NCI-H69 (cell line): ENCODE measurements around the gene COG1.

Experiments
- DNase-seq: peaks from one replicate; lab custom pipeline; 2025; lab: John Stamatoyannopoulos, UW

COG1 gene

DNA sequence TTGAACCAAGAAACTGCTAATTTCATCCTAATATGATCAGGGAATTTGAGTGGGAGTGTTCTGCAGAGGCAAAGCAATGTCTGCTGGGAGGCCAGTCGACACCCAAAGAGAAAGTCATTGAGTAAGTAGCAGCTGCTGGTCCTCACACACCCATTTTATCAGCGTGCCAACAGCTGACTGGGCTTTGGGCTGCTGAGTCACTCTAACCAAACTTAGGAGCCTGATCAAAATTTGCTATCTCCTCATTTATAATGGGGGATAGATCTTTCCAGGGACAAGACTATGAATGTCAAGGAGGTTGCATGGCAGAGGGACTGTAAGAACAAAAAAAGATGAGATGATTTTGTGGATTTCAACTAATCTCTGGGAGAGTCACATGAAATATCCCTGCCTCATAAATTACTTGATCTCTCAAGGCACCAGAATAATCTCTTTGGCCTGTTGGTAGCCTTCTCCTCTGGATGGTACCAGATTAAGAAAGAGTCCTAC lies 35.9 kb downstream of the COG1 start:
- peak; percentile 67 for DNase-seq

DNA sequence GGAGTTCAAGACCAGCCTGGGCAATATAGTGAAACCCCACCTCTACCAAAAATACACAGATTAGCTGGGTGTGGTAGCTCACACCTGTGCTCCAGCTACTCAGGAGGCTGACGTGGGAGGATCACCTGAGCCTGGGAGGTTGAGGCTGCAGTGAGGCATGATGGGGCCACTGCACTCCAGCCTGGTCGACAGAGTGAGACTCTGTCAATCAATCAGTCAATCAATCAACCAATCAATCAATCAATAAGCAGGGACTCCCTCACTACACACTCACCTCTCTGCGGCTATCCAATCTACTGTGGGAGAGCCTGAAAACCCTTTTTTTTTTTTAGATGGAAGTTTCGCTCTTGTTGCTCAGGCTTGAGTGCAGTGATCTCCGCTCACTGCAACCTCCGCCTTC lies 37.2 kb downstream of the COG1 start:
- no peak for DNase-seq

- DNase-seq = peak; percentile 60
These were observed 38.5 kb downstream of the COG1 start for GRCh38 chr17:73231395-73231794.

GRCh38 chr17:73231841-73232586 lies 39.2 kb downstream of the COG1 start:
- DNase-seq = peak; percentile 99

DNA sequence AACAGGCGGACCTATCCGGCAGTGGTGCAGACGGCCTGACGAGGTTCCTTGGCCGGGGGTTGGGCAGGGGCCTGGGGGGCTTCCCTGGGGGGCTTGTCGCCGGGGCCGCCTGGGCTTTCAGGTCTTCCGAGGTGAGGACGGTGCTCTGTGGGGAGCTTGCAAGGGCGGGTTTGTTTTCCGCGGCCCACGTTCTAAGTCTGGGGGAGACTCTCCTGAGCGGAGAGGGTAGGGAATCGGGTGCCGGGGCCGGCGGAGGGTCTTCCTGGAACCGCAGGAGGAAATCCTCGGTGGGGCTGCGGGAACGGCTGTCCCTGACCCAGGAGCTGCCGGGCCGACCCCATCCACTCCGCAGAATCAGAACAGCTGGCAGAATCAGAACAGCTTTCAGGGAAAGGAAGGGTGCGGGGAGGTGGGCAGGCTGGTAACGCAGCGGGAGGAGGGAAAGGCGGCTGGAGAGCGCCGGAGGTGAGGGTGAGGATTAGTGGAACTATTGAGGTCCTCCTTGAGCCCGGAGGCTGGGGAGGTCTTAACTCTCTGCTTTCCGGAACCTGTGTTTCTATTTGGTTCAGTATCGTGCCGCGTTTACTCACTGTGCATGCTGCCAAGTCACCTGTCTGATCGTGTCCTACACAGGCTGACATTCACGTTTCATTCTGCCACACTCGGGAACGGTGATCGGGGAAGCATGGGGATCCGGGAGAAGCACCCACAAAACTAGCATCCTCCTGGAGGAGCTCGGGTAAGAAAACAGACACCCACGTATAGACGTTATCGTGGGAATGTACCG lies 39.9 kb downstream of the COG1 start:
- DNase-seq = peak; percentile 74

GRCh38 chr17:73234736-73235135 lies 41.9 kb downstream of the COG1 start:
- no peak for DNase-seq

DNA sequence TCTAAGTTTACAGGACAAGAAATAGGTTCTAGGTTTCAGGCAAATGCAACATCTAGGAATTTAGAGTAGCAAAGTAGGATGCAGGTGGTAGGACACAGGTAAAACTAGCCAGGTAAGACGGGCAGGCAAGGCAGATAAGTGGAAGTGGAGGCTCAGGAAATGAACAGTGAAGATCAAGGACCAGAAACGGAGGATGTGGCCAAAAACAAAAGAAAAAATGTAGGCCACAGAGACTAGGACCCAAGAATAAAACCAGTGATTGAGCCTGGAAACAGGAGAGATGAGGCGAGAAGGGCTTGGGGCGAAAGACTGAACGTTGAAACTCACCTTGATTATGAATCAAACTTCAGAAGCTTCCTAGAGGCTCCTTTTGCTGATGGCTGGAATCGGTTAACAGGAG lies 44.9 kb downstream of the COG1 start:
- DNase-seq = no peak

DNA sequence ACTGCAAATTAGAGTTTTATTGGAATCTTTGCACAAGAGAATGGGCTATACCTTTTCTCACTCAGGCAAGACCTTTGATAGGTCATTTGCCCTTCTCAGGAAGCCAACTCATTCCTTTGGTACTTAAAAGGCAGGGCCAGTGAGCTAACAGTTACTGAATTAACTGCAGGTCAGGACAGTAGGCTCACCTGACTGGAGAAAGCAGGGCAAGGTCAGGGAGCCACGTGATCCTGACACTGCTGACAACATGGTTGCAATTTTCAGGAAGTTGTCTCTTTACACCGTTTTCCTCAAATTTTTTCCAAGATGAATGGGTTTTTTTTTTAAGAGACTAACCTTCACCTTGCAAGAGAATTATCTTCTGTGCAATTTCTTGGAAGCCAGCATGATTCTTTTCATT lies 47.7 kb downstream of the COG1 start:
- DNase-seq = no peak

GRCh38 chr17:73247726-73248125 lies 54.9 kb downstream of the COG1 start:
- no peak for DNase-seq

- no peak for DNase-seq
These were observed 55.7 kb downstream of the COG1 start for GRCh38 chr17:73248532-73248931.

DNA sequence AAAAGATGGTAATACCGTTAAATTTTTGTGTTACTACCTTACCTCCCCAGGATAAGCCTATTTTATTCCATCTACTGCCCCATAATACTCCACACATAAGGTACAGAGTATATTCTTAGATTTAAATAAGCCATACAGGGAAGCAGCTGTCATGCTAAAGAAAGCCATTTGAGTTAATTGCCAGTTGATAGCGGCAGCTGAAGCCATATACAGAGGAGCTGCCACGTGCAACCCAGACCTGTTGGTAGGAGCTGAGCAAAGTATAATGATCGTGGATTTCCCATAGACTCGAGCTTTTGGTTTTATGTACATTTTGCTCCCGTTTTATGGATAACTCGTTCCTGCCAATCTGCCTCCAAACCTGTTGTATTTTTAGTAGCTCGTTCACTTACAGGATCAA lies 56.8 kb downstream of the COG1 start:
- DNase-seq = peak; percentile 82

DNA sequence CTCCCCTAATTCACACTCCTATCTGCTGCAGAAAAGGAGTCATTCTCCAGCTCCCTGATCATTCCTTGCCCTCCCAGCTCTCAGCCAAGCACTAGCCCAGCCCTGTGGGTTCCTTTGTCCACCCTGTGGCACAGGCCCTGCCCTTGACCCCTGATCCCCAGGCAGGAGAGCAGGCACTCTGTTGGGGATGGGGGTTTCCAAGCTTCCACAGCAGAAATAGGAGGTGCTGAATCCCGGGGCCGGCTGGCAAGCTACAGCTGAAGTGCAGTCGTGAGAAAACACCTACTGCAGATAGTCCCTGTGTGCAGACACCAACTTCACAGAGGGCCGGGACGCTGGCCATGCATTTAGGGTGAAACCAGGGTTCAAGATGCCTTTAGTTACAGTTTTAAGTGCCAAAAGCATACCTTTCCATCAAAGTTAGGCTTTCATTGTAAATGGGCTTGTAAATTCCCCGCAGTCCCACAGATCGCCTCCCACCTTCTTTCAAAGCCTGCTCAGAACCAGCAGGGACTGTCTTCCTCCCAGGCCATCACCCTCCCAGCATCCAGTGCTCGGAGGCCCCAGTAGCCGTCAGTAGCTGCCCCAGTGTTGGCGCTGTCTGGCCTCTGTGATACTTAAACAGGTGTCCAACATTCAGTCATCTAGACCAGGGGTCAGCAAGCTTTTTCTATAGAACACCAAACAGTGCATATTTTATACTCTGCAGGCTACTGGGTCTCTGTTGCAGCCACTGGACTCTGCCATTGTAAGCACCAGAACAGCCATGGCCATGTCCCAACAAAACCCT lies 58.2 kb downstream of the COG1 start:
- no peak for DNase-seq

- DNase-seq = no peak
These were observed 59.0 kb downstream of the COG1 start for GRCh38 chr17:73251871-73252270.

- peak; percentile 73 for DNase-seq
These were observed 62.9 kb downstream of the COG1 start for GRCh38 chr17:73255671-73256181.

GRCh38 chr17:73256220-73256619 lies 63.4 kb downstream of the COG1 start:
- DNase-seq = peak; percentile 50

- no peak for DNase-seq
These were observed 64.7 kb downstream of the COG1 start for GRCh38 chr17:73257516-73257915.
